Sciatic nerve (tissue), 2 donors: Measurements from ENCODE around the gene MYO15A. TPM values are rescaled to one million over a fixed set of nuclear protein-coding genes. Genes with fewer than 3 reads are reported as not detected.

Experiments used
- ATAC-seq: fragments of 200-7000 bp; cut with Tn5 transposase; one replicate; pipeline ENCODE4 v1.9.1; 2020; ENCODE audit warnings: mild to moderate bottlenecking, moderate library complexity
- DNase-seq: peaks from one replicate; pipeline ENCODE4 v3.0.0-alpha.2; 2020; ENCODE audit warnings: low spot score
- intact Hi-C: fragments of 100-400 bp; cut with DNase I; formaldehyde crosslinking; loops from one replicate; pipeline ENCODE4 v1.14.2; 2022
- total RNA-seq: library from RNA; stranded (reverse); fragmentation: NEBNext Ultra II Directional; extraction: Animal tissue kit (Norgen Biotek cat#: 25700); gene quantifications from one replicate; pipeline ENCODE4 v1.2.1, GENCODE V29; 2021
- donor health status: DM: no; HTN: no; CAD: no.
- donor health status: DM: no; HTN: no; CAD: no.

MYO15A gene
- total RNA-seq, 1 donor from 2014 or later: 4.4 TPM

DNA sequence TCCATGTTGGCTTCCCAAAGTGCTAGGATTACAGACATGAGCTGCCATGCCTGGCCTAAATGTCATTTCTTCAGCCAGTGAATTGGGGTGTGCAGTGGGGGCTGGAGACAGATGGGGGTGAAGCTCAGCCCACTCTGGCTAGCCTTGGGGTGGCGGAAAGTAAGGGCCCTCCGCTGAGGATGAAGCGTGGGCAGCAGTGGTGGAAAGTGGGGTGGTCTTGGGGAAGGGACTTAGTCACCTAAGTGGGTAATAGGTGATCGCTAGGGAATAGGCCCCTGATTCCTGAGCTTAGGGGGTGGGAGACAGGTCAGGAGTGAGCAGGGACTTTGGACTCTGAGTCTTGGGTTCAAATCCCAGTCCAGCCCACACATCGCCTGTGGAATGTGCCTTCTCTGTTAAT, 119.1 kb downstream of the MYO15A start:
- ATAC-seq (no peak), DNase-seq (no peak)
- intact Hi-C loops: no loop called here

DNA sequence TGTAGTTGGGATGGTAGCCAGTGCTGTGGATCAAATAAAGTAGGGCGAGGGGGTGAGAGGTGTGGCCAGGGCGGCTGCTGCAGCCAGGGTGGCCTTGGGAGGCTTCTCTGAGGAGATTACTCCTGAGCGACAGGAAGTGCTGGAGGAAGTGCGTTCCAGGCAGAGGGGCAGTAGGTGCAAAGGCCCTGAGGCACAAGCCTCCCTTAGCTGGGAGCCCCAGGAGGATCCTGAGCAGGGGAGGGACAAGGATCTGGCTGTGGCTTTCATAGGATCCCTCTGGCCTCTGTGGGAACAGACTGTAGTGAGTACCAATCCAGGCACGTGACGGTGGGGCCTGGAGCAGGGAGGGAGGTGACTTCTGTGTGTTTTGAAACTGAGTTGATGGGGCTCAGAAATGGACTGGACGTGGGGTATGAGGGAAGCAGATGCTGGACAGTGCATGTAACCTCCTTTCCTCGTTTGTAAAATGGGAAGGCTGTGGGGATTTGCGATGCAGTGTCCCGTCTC, 119.7 kb downstream of the MYO15A start:
- intact Hi-C loops: no loop called here
- ATAC-seq: no peak
- DNase-seq: no peak

DNA sequence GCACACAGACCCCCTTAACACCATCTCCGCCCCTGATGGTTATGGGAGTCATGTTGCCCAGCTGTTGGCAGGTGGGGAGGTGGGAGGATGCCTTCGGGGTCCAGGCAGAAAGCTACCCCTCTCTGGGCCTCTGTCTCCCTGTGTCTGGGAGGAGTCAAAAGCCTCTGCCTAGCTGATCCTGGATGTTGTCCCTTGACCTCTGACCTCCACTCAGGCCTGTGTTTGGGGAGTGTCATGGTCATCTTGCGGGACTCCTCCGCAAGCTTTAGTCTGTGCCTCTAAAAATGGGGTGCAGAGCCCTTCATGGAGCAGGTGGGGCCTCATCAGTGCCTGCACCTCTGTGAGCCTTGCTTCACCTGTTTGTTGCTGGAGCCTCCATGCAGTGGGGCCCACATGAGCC, 120.7 kb downstream of the MYO15A start:
- ATAC-seq (no peak), DNase-seq (no peak)
- intact Hi-C loops: no loop called here

Other genes with a start within 250 kb of the MYO15A start
- gene TOM1L2, start 136.4 kb upstream of the MYO15A start, total RNA-seq: 144 TPM
- 5.8 TPM for gene DRC3, start 135.9 kb upstream of the MYO15A start, total RNA-seq
- 22.8 TPM for gene ATPAF2, start 69.6 kb upstream of the MYO15A start, total RNA-seq
- gene GID4, start 69.3 kb upstream of the MYO15A start, total RNA-seq: 17.1 TPM
- gene DRG2, start 20.8 kb upstream of the MYO15A start, total RNA-seq: 29.8 TPM
- gene ALKBH5, start 75.1 kb downstream of the MYO15A start, total RNA-seq: 96.3 TPM
- gene LLGL1, start 116.9 kb downstream of the MYO15A start, total RNA-seq: 21.4 TPM
- gene FLII, start 150.0 kb downstream of the MYO15A start, total RNA-seq: 244 TPM
- gene MIEF2, start 151.9 kb downstream of the MYO15A start, total RNA-seq: 15.5 TPM
- gene TOP3A, start 206.2 kb downstream of the MYO15A start, total RNA-seq: 37.0 TPM
- gene SMCR8, start 206.5 kb downstream of the MYO15A start, total RNA-seq: 13.4 TPM